ENCODE data around the gene DUOXA1.
A peak's percentile ranks its signal among the peaks of the same experiment; 100 is the strongest.
"Not testable (repeated sequence)": the region's sequence is repeated elsewhere in the genome, so short reads cannot be mapped to it uniquely, and the experiment has no call there.

Gene DUOXA1

GRCh38 chr15:45112591-45113379 lies 16.9 kb downstream of the DUOXA1 start:
- DNase-seq (ENCODE audit: low read depth) = no peak

GRCh38 chr15:45112143-45112590 lies 17.5 kb downstream of the DUOXA1 start:
- no peak for DNase-seq (ENCODE audit: low read depth)

- DNase-seq (ENCODE audit: low read depth) = no peak
These were observed 18.1 kb downstream of the DUOXA1 start for GRCh38 chr15:45111390-45112142.

GRCh38 chr15:45110256-45110820 lies 19.3 kb downstream of the DUOXA1 start:
- no peak for DNase-seq (ENCODE audit: low read depth)

GRCh38 chr15:45107941-45108630 lies 21.6 kb downstream of the DUOXA1 start:
- no peak for DNase-seq (ENCODE audit: low read depth)

GRCh38 chr15:45106002-45106790 lies 23.5 kb downstream of the DUOXA1 start:
- no peak for DNase-seq (ENCODE audit: low read depth)

GRCh38 chr15:45105586-45105985 lies 24.1 kb downstream of the DUOXA1 start:
- no peak for DNase-seq (ENCODE audit: low read depth)

- DNase-seq (ENCODE audit: low read depth) = not testable (repeated sequence)
These were observed 25.5 kb downstream of the DUOXA1 start for GRCh38 chr15:45104170-45104569.

GRCh38 chr15:45102226-45102625 lies 27.5 kb downstream of the DUOXA1 start:
- DNase-seq (ENCODE audit: low read depth) = no peak

GRCh38 chr15:45101749-45102148 lies 27.9 kb downstream of the DUOXA1 start:
- no peak for DNase-seq (ENCODE audit: low read depth)

- no peak for DNase-seq (ENCODE audit: low read depth)
These were observed 28.6 kb downstream of the DUOXA1 start for GRCh38 chr15:45100884-45101625.

GRCh38 chr15:45099549-45100165 lies 30.0 kb downstream of the DUOXA1 start:
- no peak for DNase-seq (ENCODE audit: low read depth)

GRCh38 chr15:45097466-45097865 lies 32.2 kb downstream of the DUOXA1 start:
- no peak for DNase-seq (ENCODE audit: low read depth)

GRCh38 chr15:45095661-45096060 lies 34.0 kb downstream of the DUOXA1 start:
- no peak for DNase-seq (ENCODE audit: low read depth)

- peak; percentile 21 for DNase-seq (ENCODE audit: low read depth)
These were observed 35.3 kb downstream of the DUOXA1 start for GRCh38 chr15:45094358-45094730.

GRCh38 chr15:45093622-45094357 lies 35.9 kb downstream of the DUOXA1 start:
- no peak for DNase-seq (ENCODE audit: low read depth)

GRCh38 chr15:45093013-45093412 lies 36.7 kb downstream of the DUOXA1 start:
- DNase-seq (ENCODE audit: low read depth) = no peak

- DNase-seq (ENCODE audit: low read depth) = no peak
These were observed 38.1 kb downstream of the DUOXA1 start for GRCh38 chr15:45091576-45091975.

- DNase-seq (ENCODE audit: low read depth) = peak; percentile 23
These were observed 38.5 kb downstream of the DUOXA1 start for GRCh38 chr15:45091161-45091560.

All from ELR (cell line).